Neural progenitor cell (in vitro differentiated cells): ENCODE data around the gene ERC2. TPM values are rescaled to one million over a fixed set of nuclear protein-coding genes. Genes with fewer than 3 reads are reported as not detected.

ENCODE experiments used
- DNase-seq: peaks from one replicate; pipeline ENCODE4 v3.0.0-alpha.2; 2016; ENCODE audit warnings: low spot score
- H2AFZ ChIP-seq: fragments of 200-600 bp; sonication (generic); replicated peaks from 2 replicates; pipeline ENCODE4 v1.6.1; 2016; ENCODE audit warnings: antibody characterized with exemption
- H3F3A ChIP-seq: fragments of 200-600 bp; sonication (generic); 2 replicates; pipeline ENCODE4 v1.6.1; 2016; ENCODE audit warnings: antibody characterized with exemption, low read depth
- H3K27ac ChIP-seq: fragments of 200-600 bp; sonication (generic); 2 replicates; pipeline ENCODE4 v1.5.1; 2016; ENCODE audit warnings: mild to moderate bottlenecking
- H3K27me3 ChIP-seq: fragments of 200-600 bp; sonication (generic); 2 replicates; pipeline ENCODE4 v1.6.1; 2016; ENCODE audit warnings: mild to moderate bottlenecking, moderate library complexity
- H3K36me3 ChIP-seq: fragments of 200-600 bp; sonication (generic); 2 replicates; pipeline ENCODE4 v1.5.1; 2016
- H3K4me1 ChIP-seq: fragments of 200-600 bp; sonication (generic); 2 replicates; pipeline ENCODE4 v1.6.1; 2016; ENCODE audit warnings: mixed run types
- H3K4me2 ChIP-seq: fragments of 200-600 bp; sonication (generic); 2 replicates; pipeline ENCODE4 v1.6.1; 2016
- H3K4me3 ChIP-seq: fragments of 200-600 bp; sonication (generic); 2 replicates; pipeline ENCODE4 v1.5.1; 2016
- H3K79me2 ChIP-seq: fragments of 200-600 bp; sonication (generic); 2 replicates; pipeline ENCODE4 v1.6.1; 2016; ENCODE audit warnings: low read depth
- H3K9ac ChIP-seq: fragments of 200-600 bp; sonication (generic); 2 replicates; pipeline ENCODE4 v1.6.1; 2016
- H3K9me3 ChIP-seq: fragments of 200-600 bp; sonication (generic); 2 replicates; pipeline ENCODE4 v1.5.1; 2016; ENCODE audit warnings: low read depth
- H4K20me1 ChIP-seq: fragments of 200-600 bp; sonication (generic); 2 replicates; pipeline ENCODE4 v1.6.1; 2016; ENCODE audit warnings: low read depth
- H3K27ac Mint-ChIP-seq: 3 replicates; pipeline ENCODE4 v1.8.0; 2021; ENCODE audit warnings: mixed read lengths
- H3K27me3 Mint-ChIP-seq: 2 replicates; pipeline ENCODE4 v1.8.0; 2022; ENCODE audit warnings: low read depth, mild to moderate bottlenecking, inconsistent platforms, moderate library complexity, mixed read lengths; ENCODE audit not compliant: insufficient read depth
- H3K36me3 Mint-ChIP-seq: 3 replicates; pipeline ENCODE4 v1.8.0; 2021; ENCODE audit warnings: mixed read lengths
- H3K4me1 Mint-ChIP-seq: 3 replicates; pipeline ENCODE4 v1.8.0; 2021; ENCODE audit warnings: mixed read lengths
- H3K4me3 Mint-ChIP-seq: 3 replicates; pipeline ENCODE4 v1.8.0; 2021; ENCODE audit warnings: mild to moderate bottlenecking, moderate library complexity, mixed read lengths
- H3K9me3 Mint-ChIP-seq: 3 replicates; pipeline ENCODE4 v1.8.0; 2020; ENCODE audit warnings: mixed read lengths
- CTCF ChIP-seq: fragments of 200-600 bp; sonication (generic); IDR thresholded peaks from 2 replicates; pipeline ENCODE4 v1.5.1; 2017; ENCODE audit warnings: antibody characterized with exemption, mild to moderate bottlenecking
- EZH2 ChIP-seq: fragments of 200-600 bp; sonication (generic); IDR thresholded peaks from 2 replicates; pipeline ENCODE4 v1.6.1; 2017; ENCODE audit warnings: antibody characterized with exemption, mild to moderate bottlenecking, moderate library complexity
- EZH2phosphoT487 ChIP-seq: fragments of 200-600 bp; sonication (generic); IDR thresholded peaks from 2 replicates; pipeline ENCODE4 v1.6.1; 2017; ENCODE audit warnings: antibody characterized with exemption
- total RNA-seq: library from RNA; depleted of rRNA; stranded (reverse); fragments of >200 nt; gene quantifications from 2 replicates; pipeline ENCODE4 v1.2.3, GENCODE V29; 2015; ENCODE audit warnings: low replicate concordance

ERC2 gene
- total RNA-seq, 1 donor from 2014 or later: 24.8 TPM

- Histone ChIP-seq H3K79me2 (no peaks in the 10 kb centered on the region), H3K4me3 (no peak overlapping the region), H4K20me1 (no peaks in the 10 kb centered on the region), H2AFZ (no peak overlapping the region), H3F3A (no peaks in the 10 kb centered on the region), H3K27me3 (peaks cover 30% of the 10 kb centered on the region), H3K9me3 (no peaks in the 10 kb centered on the region), H3K4me2 (no peak overlapping the region), H3K9ac (no peak overlapping the region), H3K27ac (no peak overlapping the region), H3K4me1 (no peaks in the 10 kb centered on the region), H3K36me3 (no peaks in the 10 kb centered on the region)
- H3K36me3 Mint-ChIP-seq: peaks cover 38% of the 10 kb centered on the region
- TF ChIP-seq EZH2phosphoT487 (no peak), EZH2 (no peak), CTCF (no peak)
- H3K4me1 Mint-ChIP-seq: no peaks in the 10 kb centered on the region
- H3K4me3 Mint-ChIP-seq: no peak overlapping the region
- H3K27ac Mint-ChIP-seq: no peak overlapping the region
- H3K9me3 Mint-ChIP-seq: no peaks in the 10 kb centered on the region
- peaks cover 2% of the 10 kb centered on the region for H3K27me3 Mint-ChIP-seq
- DNase-seq: no peak
These were observed 998.2 kb downstream of the ERC2 start for GRCh38 chr3:55469957-55470526.

GRCh38 chr3:55468251-55468650, 1000.0 kb downstream of the ERC2 start:
- no peaks in the 10 kb centered on the region for H3K79me2 ChIP-seq
- no peaks in the 10 kb centered on the region for H3K4me1 ChIP-seq
- no peak overlapping the region for H3K27ac Mint-ChIP-seq
- no peak for DNase-seq
- H3K9me3 Mint-ChIP-seq: no peaks in the 10 kb centered on the region
- H2AFZ ChIP-seq: no peak overlapping the region
- H3K9me3 ChIP-seq: no peaks in the 10 kb centered on the region
- H3K27me3 ChIP-seq: peaks cover 13% of the 10 kb centered on the region
- H3K36me3 Mint-ChIP-seq: peaks cover 34% of the 10 kb centered on the region
- no peak overlapping the region for H3K4me3 ChIP-seq
- H3F3A ChIP-seq: no peaks in the 10 kb centered on the region
- H3K4me1 Mint-ChIP-seq: no peaks in the 10 kb centered on the region
- no peak overlapping the region for H3K9ac ChIP-seq
- no peak overlapping the region for H3K4me2 ChIP-seq
- H3K36me3 ChIP-seq: no peaks in the 10 kb centered on the region
- no peak overlapping the region for H3K4me3 Mint-ChIP-seq
- H3K27ac ChIP-seq: no peak overlapping the region
- no peaks in the 10 kb centered on the region for H4K20me1 ChIP-seq
- TF ChIP-seq EZH2 (no peak), EZH2phosphoT487 (no peak), CTCF (no peak)
- peaks cover 2% of the 10 kb centered on the region for H3K27me3 Mint-ChIP-seq

GRCh38 chr3:55467099-55467498, 1001.2 kb downstream of the ERC2 start:
- no peak overlapping the region for H3K4me3 ChIP-seq
- Mint-ChIP-seq H3K36me3 (peaks cover 25% of the 10 kb centered on the region), H3K4me3 (no peak overlapping the region), H3K27ac (no peak overlapping the region), H3K4me1 (no peaks in the 10 kb centered on the region), H3K9me3 (no peaks in the 10 kb centered on the region), H3K27me3 (no peaks in the 10 kb centered on the region)
- no peak overlapping the region for H3K9ac ChIP-seq
- H2AFZ ChIP-seq: no peak overlapping the region
- H3K4me1 ChIP-seq: no peaks in the 10 kb centered on the region
- no peaks in the 10 kb centered on the region for H3K36me3 ChIP-seq
- DNase-seq: no peak
- no peaks in the 10 kb centered on the region for H3K79me2 ChIP-seq
- H3K27me3 ChIP-seq: peaks cover under 1% of the 10 kb centered on the region
- H3F3A ChIP-seq: no peaks in the 10 kb centered on the region
- no peak for TF ChIP-seq CTCF
- no peak for TF ChIP-seq EZH2
- TF ChIP-seq EZH2phosphoT487: no peak
- no peaks in the 10 kb centered on the region for H4K20me1 ChIP-seq
- H3K4me2 ChIP-seq: no peak overlapping the region
- no peak overlapping the region for H3K27ac ChIP-seq
- H3K9me3 ChIP-seq: no peaks in the 10 kb centered on the region
